Upper lobe of left lung (tissue), 6 donors: ENCODE data around the gene FGFRL1. TPM values are rescaled to one million over a fixed set of nuclear protein-coding genes. Genes with fewer than 3 reads are reported as not detected.

Experiments
- ATAC-seq, 2 donors: fragments of 200-7000 bp; cut with Tn5 transposase; one replicate each; pipeline ENCODE4 v1.9.1; 2022; ENCODE audit warnings: mild to moderate bottlenecking in 2 of 2, moderate library complexity in 2 of 2; ENCODE audit not compliant: low FRiP score in 2 of 2
- DNase-seq, 2 donors: peaks; one replicate each; pipeline ENCODE4 v3.0.0-alpha.2; 2019 to 2020
- H3K27ac ChIP-seq, 4 donors: fragments of 200-600 bp; sonication (generic); one replicate each; pipeline ENCODE4 v1.5.1; 2016 to 2019
- H3K27me3 ChIP-seq, 4 donors: fragments of 200-600 bp; sonication (generic); one replicate each; pipeline ENCODE4 v1.5.1; 2017 to 2019
- H3K36me3 ChIP-seq, 4 donors: fragments of 200-600 bp; sonication (generic); one replicate each; pipeline ENCODE4 v1.5.1; 2016 to 2019
- H3K4me1 ChIP-seq, 4 donors: fragments of 200-600 bp; sonication (generic); one replicate each; pipeline ENCODE4 v1.5.1; 2018 to 2019
- H3K4me3 ChIP-seq, 4 donors: fragments of 200-600 bp; sonication (generic); one replicate each; pipeline ENCODE4 v1.5.1; 2017 to 2019; ENCODE audit warnings: mild to moderate bottlenecking in 2 of 4, moderate library complexity in 1 of 4
- H3K9me3 ChIP-seq, 4 donors: fragments of 200-600 bp; sonication (generic); one replicate each; pipeline ENCODE4 v1.5.1; 2018 to 2019
- EP300 ChIP-seq, 4 donors: sonication (generic); formaldehyde crosslinking; IDR thresholded peaks; one replicate each; pipeline ENCODE4 v1.5.1; 2017; ENCODE audit warnings: antibody characterized with exemption in 4 of 4, control low read depth in 2 of 4
- POLR2A ChIP-seq, 4 donors: fragments of 450-650 bp; IDR thresholded peaks; one replicate each; pipeline ENCODE4 v1.5.1; 2016 to 2017; ENCODE audit warnings: antibody characterized with exemption in 4 of 4, mild to moderate bottlenecking in 2 of 4
- POLR2AphosphoS5 ChIP-seq, 2 donors: sonication (generic); formaldehyde crosslinking; IDR thresholded peaks; one replicate each; pipeline ENCODE4 v1.5.1; 2017; ENCODE audit warnings: antibody characterized with exemption in 2 of 2
- WGBS, 2 donors: methylation state at CpG; one replicate each; pipeline ENCODE4 v1.1.5; 2017 to 2018; 5-methylcytosine and 5-hydroxymethylcytosine counted together
- total RNA-seq, 6 donors: library from RNA; depleted of rRNA in 4 of 6; stranded (reverse); fragments of >200 nt in 4 of 6; gene quantifications; one replicate each; pipeline versions ENCODE4 v1.1.0 to v1.2.1, GENCODE V29; 2016 to 2021
- TF ChIP-seq, protein P1 (sequence below), 6 experiments: fragments of 450-650 bp in 4 of 6; fragments of 200-600 bp in 2 of 6; sonication (generic) in 2 of 6; IDR thresholded peaks; one replicate each; pipeline ENCODE4 v1.5.1; 2016 to 2019; ENCODE audit warnings: antibody characterized with exemption in 6 of 6
- donor health status: DM: no; HTN: no; CAD: no; lungs with moderate emphysema.
- donor health status: DM: no; HTN: yes; CAD: no; lungs with severe emphysema.

The FGFRL1 gene
- total RNA-seq, 6 donors from 2014 or later: 21.0 to 32.4 (median 25.6) TPM

DNA sequence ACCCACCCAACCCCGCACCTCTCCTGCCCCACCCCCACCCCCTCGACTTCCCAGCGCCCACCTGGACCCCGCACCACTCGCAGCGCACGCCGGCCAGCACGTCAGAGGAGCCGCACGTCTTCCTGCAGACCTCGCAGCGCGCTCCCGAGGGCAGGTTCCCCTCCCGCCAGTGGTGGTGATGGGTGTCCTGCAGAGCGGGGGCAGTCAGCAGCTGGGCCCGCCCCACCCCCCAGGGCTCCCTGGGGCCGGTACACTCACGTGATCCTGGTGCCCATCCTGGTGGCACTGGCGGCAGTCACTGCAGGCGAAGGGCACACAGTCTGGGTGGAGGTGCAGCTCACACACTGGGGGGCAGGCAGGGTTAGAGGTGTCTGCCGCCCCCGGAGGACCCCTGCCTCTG lies 43.2 kb upstream of the FGFRL1 start:
- ATAC-seq (no peak), DNase-seq (peak in 1 of 2 donors; percentile 78)
- peaks cover 15 to 42% (median 23%) of the 10 kb centered on the region in 4 donors for H3K4me1 ChIP-seq
- no peak for TF ChIP-seq EP300 (IDR thresholded peaks at IDR 0.05)
- TF ChIP-seq, protein P1, sequence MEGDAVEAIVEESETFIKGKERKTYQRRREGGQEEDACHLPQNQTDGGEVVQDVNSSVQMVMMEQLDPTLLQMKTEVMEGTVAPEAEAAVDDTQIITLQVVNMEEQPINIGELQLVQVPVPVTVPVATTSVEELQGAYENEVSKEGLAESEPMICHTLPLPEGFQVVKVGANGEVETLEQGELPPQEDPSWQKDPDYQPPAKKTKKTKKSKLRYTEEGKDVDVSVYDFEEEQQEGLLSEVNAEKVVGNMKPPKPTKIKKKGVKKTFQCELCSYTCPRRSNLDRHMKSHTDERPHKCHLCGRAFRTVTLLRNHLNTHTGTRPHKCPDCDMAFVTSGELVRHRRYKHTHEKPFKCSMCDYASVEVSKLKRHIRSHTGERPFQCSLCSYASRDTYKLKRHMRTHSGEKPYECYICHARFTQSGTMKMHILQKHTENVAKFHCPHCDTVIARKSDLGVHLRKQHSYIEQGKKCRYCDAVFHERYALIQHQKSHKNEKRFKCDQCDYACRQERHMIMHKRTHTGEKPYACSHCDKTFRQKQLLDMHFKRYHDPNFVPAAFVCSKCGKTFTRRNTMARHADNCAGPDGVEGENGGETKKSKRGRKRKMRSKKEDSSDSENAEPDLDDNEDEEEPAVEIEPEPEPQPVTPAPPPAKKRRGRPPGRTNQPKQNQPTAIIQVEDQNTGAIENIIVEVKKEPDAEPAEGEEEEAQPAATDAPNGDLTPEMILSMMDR (IDR thresholded peaks at IDR 0.05): no peak
- TF ChIP-seq POLR2AphosphoS5 (IDR thresholded peaks at IDR 0.05): no peak
- no peak for TF ChIP-seq POLR2A (IDR thresholded peaks at IDR 0.05)
- peaks cover 0 to 6% (median 2%) of the 10 kb centered on the region in 4 donors for H3K27me3 ChIP-seq
- H3K27ac ChIP-seq: no peak overlapping the region
- WGBS, 2 donors: 43% methylated on average over 8 of the region's 24 CpGs; no CpG with 5 or more reads in 1 of the 2 donors
- H3K36me3 ChIP-seq: peaks cover 0 to 34% (median 18%) of the 10 kb centered on the region in 4 donors
- no peak overlapping the region for H3K4me3 ChIP-seq
- H3K9me3 ChIP-seq: no peaks in the 10 kb centered on the region

DNA sequence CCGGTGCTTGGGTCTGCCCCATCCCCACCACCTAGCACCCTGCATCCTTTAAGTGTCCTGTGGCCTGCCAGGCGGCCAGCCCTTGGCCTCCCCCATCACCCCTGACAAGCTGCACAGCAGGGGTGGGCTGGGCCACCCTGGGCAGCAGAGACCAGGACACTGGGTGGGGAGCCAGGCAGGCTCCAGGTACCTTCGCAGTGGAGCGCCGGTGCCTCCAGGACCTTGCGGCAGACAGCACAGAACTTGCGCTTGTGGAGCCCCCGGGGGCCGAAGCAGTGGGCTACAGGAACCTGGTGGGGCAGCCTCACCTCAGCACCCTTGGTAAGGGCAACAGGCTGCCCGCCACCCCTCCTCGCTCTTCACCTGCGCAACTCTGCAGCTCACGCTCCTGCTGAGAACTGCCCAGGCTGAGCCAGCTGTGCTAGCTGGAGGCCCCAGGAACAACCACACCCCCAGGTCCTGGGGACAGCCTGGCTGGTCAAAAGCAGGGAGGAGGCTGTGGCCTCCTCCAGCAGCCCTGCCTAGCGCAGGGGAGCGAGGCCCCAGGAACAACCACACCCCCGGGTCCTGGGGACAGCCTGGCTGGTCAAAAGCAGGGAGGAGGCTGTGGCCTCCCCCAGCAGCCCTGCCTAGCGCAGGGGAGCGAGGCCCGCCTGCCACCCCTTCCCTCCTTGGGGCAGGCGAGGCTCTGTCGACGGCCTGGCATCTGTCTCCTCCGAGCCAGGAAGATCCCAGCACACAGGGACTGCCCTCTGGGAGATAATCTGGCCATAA lies 42.6 kb upstream of the FGFRL1 start:
- DNase-seq (peak in 1 of 2 donors; percentile 70), ATAC-seq (no peak)
- TF ChIP-seq EP300 (IDR thresholded peaks at IDR 0.05) (no peak), POLR2A (IDR thresholded peaks at IDR 0.05) (no peak), POLR2AphosphoS5 (IDR thresholded peaks at IDR 0.05) (no peak)
- TF ChIP-seq, protein P1 (IDR thresholded peaks at IDR 0.05): no peak
- peaks cover 0 to 30% (median 18%) of the 10 kb centered on the region in 4 donors for H3K36me3 ChIP-seq
- peaks cover 17 to 45% (median 24%) of the 10 kb centered on the region in 4 donors for H3K4me1 ChIP-seq
- no peak overlapping the region for H3K4me3 ChIP-seq
- no peaks in the 10 kb centered on the region for H3K9me3 ChIP-seq
- H3K27ac ChIP-seq: no peak overlapping the region
- WGBS, 2 donors: 90% methylated on average over 22 of the region's 23 CpGs; no CpG with 5 or more reads in 1 of the 2 donors
- H3K27me3 ChIP-seq: peaks cover 0 to 6% (median 2%) of the 10 kb centered on the region in 4 donors

DNA sequence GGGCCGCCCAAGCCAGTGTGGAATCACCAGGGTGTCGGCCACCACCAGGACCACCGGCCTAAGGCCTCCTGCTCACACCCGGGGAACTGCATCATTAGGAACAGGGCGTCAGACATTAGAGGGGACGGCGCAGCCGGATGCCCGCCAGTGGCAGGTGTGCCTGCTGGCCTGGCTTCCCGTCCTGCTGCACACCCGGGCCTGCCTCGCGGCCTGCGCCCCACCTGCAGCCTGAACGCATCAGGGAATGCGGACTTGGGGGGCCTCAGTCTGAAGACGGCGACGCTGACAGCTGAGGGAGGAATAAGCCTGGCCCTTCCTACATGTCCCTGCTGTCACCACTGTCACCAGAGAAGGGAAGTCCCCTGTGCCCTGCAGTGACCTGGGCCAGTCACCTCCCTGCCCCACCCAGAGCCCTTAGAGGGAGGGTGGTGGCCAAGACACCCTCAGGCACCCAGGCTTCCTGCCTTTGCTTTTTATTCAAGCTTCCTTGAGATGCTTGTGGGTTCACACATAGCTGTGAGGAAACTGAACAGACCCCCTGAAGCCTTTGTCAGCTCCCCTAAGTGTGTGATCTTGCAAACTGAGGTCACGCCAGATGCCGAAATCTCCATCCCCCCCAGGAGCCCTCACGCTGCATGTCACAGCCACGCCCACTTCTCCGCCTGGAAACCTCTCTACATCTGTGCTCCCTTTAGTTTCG lies 41.2 kb upstream of the FGFRL1 start:
- H3K4me1 ChIP-seq: peaks cover 20 to 51% (median 25%) of the 10 kb centered on the region in 4 donors
- H3K27ac ChIP-seq: no peak overlapping the region
- DNase-seq (peak in 1 of 2 donors; percentile 81), ATAC-seq (no peak)
- peaks cover 0 to 26% (median 10%) of the 10 kb centered on the region in 4 donors for H3K36me3 ChIP-seq
- no peaks in the 10 kb centered on the region for H3K9me3 ChIP-seq
- H3K27me3 ChIP-seq: peaks cover 0 to 6% (median 2%) of the 10 kb centered on the region in 4 donors
- WGBS, 2 donors: 92 to 94% methylated on average over 19 to 25 of the region's 25 CpGs
- TF ChIP-seq, protein P1 (IDR thresholded peaks at IDR 0.05): no peak
- TF ChIP-seq POLR2A (IDR thresholded peaks at IDR 0.05) (no peak), POLR2AphosphoS5 (IDR thresholded peaks at IDR 0.05) (no peak), EP300 (IDR thresholded peaks at IDR 0.05) (no peak)
- H3K4me3 ChIP-seq: no peak overlapping the region

DNA sequence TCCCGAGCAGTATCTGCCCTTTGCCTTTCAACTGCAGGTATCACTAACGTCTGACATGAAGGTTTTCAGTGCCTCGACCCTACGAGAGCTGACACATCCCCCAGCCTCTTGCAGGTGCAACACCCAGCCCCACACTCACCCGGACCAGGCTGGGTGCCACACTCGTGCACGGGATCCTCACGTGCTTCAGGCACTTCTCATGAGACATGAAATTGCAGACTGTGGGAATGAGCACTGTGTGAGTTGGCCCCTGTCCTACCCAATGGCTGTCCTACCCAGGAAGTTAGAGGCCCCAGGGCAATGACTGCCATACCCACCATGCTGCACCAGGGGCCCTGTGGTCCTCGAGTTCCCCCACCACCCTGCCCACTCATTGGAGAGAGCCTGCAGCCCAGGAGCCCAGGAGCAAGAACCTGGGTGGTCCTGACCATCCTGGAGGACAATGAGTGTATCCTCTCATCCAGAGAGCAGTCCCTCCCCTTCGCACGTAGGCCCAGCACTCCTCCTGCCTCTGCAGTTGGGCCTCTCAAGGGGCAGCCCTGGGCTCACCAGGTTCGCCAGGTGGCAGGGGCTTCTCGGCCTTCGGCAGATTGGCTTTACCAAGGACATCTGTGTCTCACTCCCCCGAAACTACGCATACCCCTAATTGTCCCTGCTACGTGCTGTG lies 40.4 kb upstream of the FGFRL1 start:
- no peak overlapping the region for H3K27ac ChIP-seq
- H3K4me1 ChIP-seq: peaks cover 20 to 51% (median 25%) of the 10 kb centered on the region in 4 donors
- H3K4me3 ChIP-seq: no peak overlapping the region
- DNase-seq: no peak
- WGBS, 2 donors: 82 to 86% methylated on average over 8 to 17 of the region's 17 CpGs
- no peaks in the 10 kb centered on the region for H3K9me3 ChIP-seq
- H3K27me3 ChIP-seq: peaks cover 0 to 6% (median 2%) of the 10 kb centered on the region in 4 donors
- no peak for ATAC-seq
- peaks cover 0 to 18% (median 6%) of the 10 kb centered on the region in 4 donors for H3K36me3 ChIP-seq
- TF ChIP-seq EP300 (IDR thresholded peaks at IDR 0.05): no peak
- TF ChIP-seq, protein P1 (IDR thresholded peaks at IDR 0.05): no peak
- no peak for TF ChIP-seq POLR2AphosphoS5 (IDR thresholded peaks at IDR 0.05)
- TF ChIP-seq POLR2A (IDR thresholded peaks at IDR 0.05): no peak
